Endothelial cell of umbilical vein (primary cell): ENCODE results near the gene WEE2. TPM values are rescaled to one million over a fixed set of nuclear protein-coding genes. Genes with fewer than 3 reads are reported as not detected.

Experiments
- BruUV-seq: library from RNA; stranded (reverse); fragments of 400-500 nt; replicated peaks from 2 replicates; lab custom pipeline; 2021; lab: Mats Ljungman, UMichigan
- CTCF ChIA-PET: fragments of 300-600, 350-600 bp; sonication (Branson Sonifier 250); formaldehyde crosslinking; loops from one replicate; lab custom pipeline; 2021; ENCODE audit warnings: antibody characterized with exemption, inconsistent platforms; lab: Charles Lee
- POLR2A ChIA-PET: fragments of 300-600, 350-600 bp; sonication (Branson Sonifier 250); formaldehyde crosslinking; loops from one replicate; lab custom pipeline; 2021; ENCODE audit warnings: antibody characterized with exemption, inconsistent platforms; lab: Charles Lee
- DNase-seq: peaks from one replicate; pipeline ENCODE4 v3.0.0-alpha.2; 2011; ENCODE audit warnings: low read depth, low spot score
- FAIRE-seq: peaks from 2 replicates; lab custom pipeline; 2011; peaks lifted over from hg19 to GRCh38; lab: Jason Lieb, UNC
- H2AFZ ChIP-seq: 2 replicates; pipeline ENCODE4 v1.6.0; 2012; ENCODE audit warnings: low read depth, low read length, control low read depth, inconsistent platforms
- H3K27ac ChIP-seq: 2 replicates; pipeline ENCODE4 v1.5.1; 2011; ENCODE audit warnings: low read depth, mild to moderate bottlenecking, control low read depth, low read length, moderate library complexity; ENCODE audit not compliant: insufficient read depth
- H3K27me3 ChIP-seq, 2 experiments: 2 replicates each; pipeline versions ENCODE4 v1.6.0 to v1.6.1; 2011; ENCODE audit warnings: low read length in 2 of 2, mixed read lengths in 1 of 2; ENCODE audit not compliant: control insufficient read depth in 2 of 2, insufficient read depth in 2 of 2
- H3K36me3 ChIP-seq, 2 experiments: 2 replicates in 1 of 2; 3 replicates in 1 of 2; pipeline ENCODE4 v1.5.1; 2011; ENCODE audit warnings: low read length in 2 of 2, mild to moderate bottlenecking in 1 of 2, moderate library complexity in 1 of 2; ENCODE audit not compliant: control insufficient read depth in 2 of 2, insufficient read depth in 2 of 2; ENCODE audit errors: extremely low read depth in 1 of 2
- H3K4me1 ChIP-seq: 3 replicates; pipeline ENCODE4 v1.5.1; 2011; ENCODE audit warnings: mild to moderate bottlenecking, low read length; ENCODE audit not compliant: control insufficient read depth, insufficient read depth; ENCODE audit errors: extremely low read depth
- H3K4me2 ChIP-seq: 2 replicates; pipeline ENCODE4 v1.6.1; 2011; ENCODE audit warnings: low read length, control low read depth, mixed read lengths; ENCODE audit not compliant: insufficient read depth
- H3K4me3 ChIP-seq, 3 experiments: fragments of 200-600 bp in 1 of 3; sonication (generic), shearing (Covaris generic) in 1 of 3; replicated peaks in 1 of 3; 2 replicates each; pipeline ENCODE4 v1.5.1; 2011 to 2016; ENCODE audit warnings: control low read depth in 3 of 3, low read length in 3 of 3, mild to moderate bottlenecking in 2 of 3, inconsistent platforms in 1 of 3, low read depth in 1 of 3, moderate library complexity in 1 of 3; ENCODE audit not compliant: insufficient read depth in 1 of 3
- H3K79me2 ChIP-seq: 2 replicates; pipeline ENCODE4 v1.6.0; 2012; ENCODE audit warnings: low read length, inconsistent platforms; ENCODE audit not compliant: control insufficient read depth, insufficient read depth
- H3K9ac ChIP-seq: replicated peaks from 2 replicates; pipeline ENCODE3; 2011; ENCODE audit warnings: low read length, control low read depth; ENCODE audit not compliant: insufficient read depth; ENCODE audit errors: extremely low read depth
- H3K9me1 ChIP-seq: replicated peaks from 3 replicates; pipeline ENCODE4 v1.6.0; 2011; ENCODE audit warnings: mild to moderate bottlenecking, low read length; ENCODE audit not compliant: control insufficient read depth, insufficient read depth; ENCODE audit errors: extremely low read depth
- H3K9me3 ChIP-seq: replicated peaks from 2 replicates; pipeline ENCODE4 v1.5.1; 2012; ENCODE audit warnings: low read length, inconsistent platforms; ENCODE audit not compliant: control insufficient read depth, insufficient read depth
- H4K20me1 ChIP-seq: replicated peaks from 2 replicates; pipeline ENCODE3; 2011; ENCODE audit warnings: mild to moderate bottlenecking, low read length; ENCODE audit not compliant: control insufficient read depth, insufficient read depth; ENCODE audit errors: extremely low read depth
- FOS ChIP-seq: IDR thresholded peaks from 2 replicates; pipeline ENCODE4 v1.6.1; 2011; ENCODE audit warnings: mild to moderate bottlenecking, low read length, moderate library complexity, borderline replicate concordance; ENCODE audit not compliant: insufficient read depth
- JUN ChIP-seq: IDR thresholded peaks from 2 replicates; pipeline ENCODE4 v1.6.1; 2011; ENCODE audit warnings: borderline replicate concordance, low read depth; ENCODE audit not compliant: insufficient read length, insufficient read depth
- POLR2AphosphoS5 ChIP-seq: IDR thresholded peaks from 2 replicates; pipeline ENCODE4 v1.6.1; 2012; ENCODE audit warnings: low read depth, mild to moderate bottlenecking, control low read depth, low read length, moderate library complexity; ENCODE audit not compliant: insufficient read depth
- dilution Hi-C: fragments of 300-500 bp; cut with MboI; formaldehyde crosslinking; loops from one replicate; pipeline ENCODE4 v1.15.0; 2019; ENCODE audit warnings: low sequenced_read_pairs; ENCODE audit not compliant: extremely low pct_ligation_motif_present
- intact Hi-C: fragments of 100-400 bp; cut with micrococcal nuclease; formaldehyde crosslinking; loops from one replicate; pipeline ENCODE4 v1.10.0; 2022
- polyA plus RNA-seq, 4 experiments: library from polyadenylated mRNA; depleted of rRNA in 3 of 4; stranded (reverse) in 3 of 4; unstranded in 1 of 4; fragments of >200 nt; gene quantifications; 2 replicates each; pipeline versions ENCODE4 v1.2.1 to v1.2.3, GENCODE V29; 2011 to 2012; ENCODE audit warnings: missing spikeins in 1 of 4
- total RNA-seq: library from RNA; stranded (reverse); gene quantifications from 2 replicates; pipeline ENCODE4 v1.2.3, GENCODE V29; 2021
- TF ChIP-seq, protein P1 (sequence below), 2 donors: IDR thresholded peaks; 1 replicate in 1 of 2; 2 replicates in 1 of 2; pipeline ENCODE4 v1.5.1; 2011; ENCODE audit warnings: low read length in 2 of 2, mild to moderate bottlenecking in 2 of 2, moderate library complexity in 2 of 2, control low read depth in 1 of 2, inconsistent platforms in 1 of 2, low read depth in 1 of 2; ENCODE audit not compliant: insufficient read depth in 1 of 2; ENCODE audit errors: extremely low read depth in 1 of 2

WEE2 gene
- total and polyA plus RNA-seq, 2 donors (not counting 3 experiments of a cell fraction or from before 2014, with no cell fraction given) = not detected

DNA sequence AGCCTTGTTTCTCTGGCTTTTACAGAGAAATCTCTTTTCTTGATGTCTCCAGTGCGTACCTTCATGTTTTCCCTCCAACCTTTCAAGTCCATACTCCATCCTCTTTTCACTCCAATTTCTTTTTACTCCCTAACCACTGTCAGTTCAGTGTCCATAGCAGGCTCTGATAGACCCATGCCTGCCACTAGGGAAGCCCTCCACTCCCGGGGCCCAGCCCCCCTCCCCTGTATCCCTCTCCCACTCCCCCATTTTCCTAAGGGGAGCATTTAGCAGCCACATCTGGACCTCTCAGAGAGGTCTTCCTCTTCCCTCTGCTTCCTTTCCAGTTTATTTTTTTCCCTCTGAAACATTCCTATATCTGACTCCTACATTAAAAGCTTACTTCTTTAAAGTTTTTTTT, 39.3 kb upstream of the WEE2 start:
- no peak overlapping the region for H2AFZ ChIP-seq
- no peak for FAIRE-seq
- no peaks in the 10 kb centered on the region for H3K9me1 ChIP-seq
- H3K4me1 ChIP-seq = peaks cover 13% of the 10 kb centered on the region
- TF ChIP-seq, protein P1, sequence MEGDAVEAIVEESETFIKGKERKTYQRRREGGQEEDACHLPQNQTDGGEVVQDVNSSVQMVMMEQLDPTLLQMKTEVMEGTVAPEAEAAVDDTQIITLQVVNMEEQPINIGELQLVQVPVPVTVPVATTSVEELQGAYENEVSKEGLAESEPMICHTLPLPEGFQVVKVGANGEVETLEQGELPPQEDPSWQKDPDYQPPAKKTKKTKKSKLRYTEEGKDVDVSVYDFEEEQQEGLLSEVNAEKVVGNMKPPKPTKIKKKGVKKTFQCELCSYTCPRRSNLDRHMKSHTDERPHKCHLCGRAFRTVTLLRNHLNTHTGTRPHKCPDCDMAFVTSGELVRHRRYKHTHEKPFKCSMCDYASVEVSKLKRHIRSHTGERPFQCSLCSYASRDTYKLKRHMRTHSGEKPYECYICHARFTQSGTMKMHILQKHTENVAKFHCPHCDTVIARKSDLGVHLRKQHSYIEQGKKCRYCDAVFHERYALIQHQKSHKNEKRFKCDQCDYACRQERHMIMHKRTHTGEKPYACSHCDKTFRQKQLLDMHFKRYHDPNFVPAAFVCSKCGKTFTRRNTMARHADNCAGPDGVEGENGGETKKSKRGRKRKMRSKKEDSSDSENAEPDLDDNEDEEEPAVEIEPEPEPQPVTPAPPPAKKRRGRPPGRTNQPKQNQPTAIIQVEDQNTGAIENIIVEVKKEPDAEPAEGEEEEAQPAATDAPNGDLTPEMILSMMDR (IDR thresholded peaks at IDR 0.05; ENCODE audit: extremely low read depth in 1 of 2, insufficient read depth in 1 of 2, low read depth in 1 of 2, low read length in 2 of 2) = no peak
- no peak for TF ChIP-seq FOS
- no peak for TF ChIP-seq JUN
- no peak for TF ChIP-seq POLR2AphosphoS5
- H3K79me2 ChIP-seq = no peaks in the 10 kb centered on the region
- intact Hi-C loops = no loop called here
- no peak overlapping the region for H3K4me2 ChIP-seq
- no peaks in the 10 kb centered on the region for H4K20me1 ChIP-seq
- ChIA-PET CTCF (interaction anchor here (2.1 kb wide), 1 partner anchor 15 kb away, joined by 11 read pairs; no protein-coding TSS in a partner anchor), POLR2A (no interaction called here)
- H3K27me3 ChIP-seq = no peaks in the 10 kb centered on the region
- dilution Hi-C loops = no loop called here
- H3K9me3 ChIP-seq = no peaks in the 10 kb centered on the region
- no peak for DNase-seq
- no peak overlapping the region for H3K27ac ChIP-seq
- no TSS peak for BruUV-seq
- H3K4me3 ChIP-seq = no peak overlapping the region
- peaks cover 3 to 18% of the 10 kb centered on the region in 2 experiments for H3K36me3 ChIP-seq
- no peak overlapping the region for H3K9ac ChIP-seq
